Measurements from ENCODE around the gene ARHGEF19.

GRCh38 chr1:16251381-16251780 is 38.9 kb upstream of the ARHGEF19 start:
- TF ChIP-seq CTCF (IDR thresholded peaks at IDR 0.05) (no peak), POLR2AphosphoS5 (IDR thresholded peaks at IDR 0.05) (no peak), POLR2A (IDR thresholded peaks at IDR 0.05; ENCODE audit: low read depth) (no peak)
